Urothelium cell line (cell line): Measurements from ENCODE around the gene FBXO31.
"Not testable (repeated sequence)": the region's sequence is repeated elsewhere in the genome, so short reads cannot be mapped to it uniquely, and the experiment has no call there.

Experiments used
- DNase-seq: peaks from one replicate; pipeline ENCODE4 v3.0.0; 2011; ENCODE audit warnings: low spot score, mixed read lengths
- FAIRE-seq: peaks from 2 replicates; lab custom pipeline; 2011; peaks lifted over from hg19 to GRCh38; lab: Jason Lieb, UNC

Gene FBXO31

GRCh38 chr16:87387942-87388817, 4.6 kb upstream of the FBXO31 start:
- FAIRE-seq = no peak
- DNase-seq = peak; percentile 89

- FAIRE-seq, DNase-seq: not testable (repeated sequence)
Measured at GRCh38 chr16:87384875-87385167, 1.2 kb upstream of the FBXO31 start.

DNA sequence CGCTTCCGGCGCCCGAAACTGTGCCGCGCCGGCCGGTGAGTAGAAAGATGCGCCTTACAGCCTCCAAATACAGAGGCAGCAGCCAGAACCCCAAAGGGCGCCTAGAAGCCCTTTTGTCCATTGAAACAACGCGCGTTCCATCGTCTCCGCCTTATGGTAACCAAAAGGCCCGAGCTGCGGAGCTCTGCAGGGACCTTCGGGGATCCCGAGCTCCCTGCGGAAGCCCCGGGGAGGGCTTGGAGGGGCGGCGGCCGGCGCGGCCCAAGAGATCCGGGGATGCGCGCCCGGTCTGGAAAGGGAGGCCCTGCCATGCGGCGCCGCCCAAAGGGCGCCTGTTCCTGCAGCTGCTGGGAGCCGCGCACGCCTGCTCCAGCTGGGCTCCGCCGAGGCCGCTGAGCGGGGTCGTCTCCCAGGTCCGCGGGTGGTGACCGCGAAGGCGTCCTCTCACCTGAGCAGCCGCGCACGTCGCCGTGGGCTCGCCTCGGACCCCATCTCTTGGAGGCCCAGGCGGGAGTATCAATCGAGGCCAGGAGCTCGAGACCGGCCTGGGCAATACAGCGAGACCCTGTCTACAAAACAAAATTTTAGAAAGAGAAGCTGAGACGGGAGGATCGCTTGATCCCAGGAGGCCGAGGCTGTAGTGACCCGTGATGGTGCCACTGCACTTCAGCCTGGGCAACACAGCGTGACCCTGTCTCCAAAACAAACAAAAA, 742 bp upstream of the FBXO31 start:
- DNase-seq (peak; percentile 54), FAIRE-seq (no peak)

- DNase-seq = no peak
- no peak for FAIRE-seq
Measured at GRCh38 chr16:87382023-87382785, 1.4 kb downstream of the FBXO31 start.

DNA sequence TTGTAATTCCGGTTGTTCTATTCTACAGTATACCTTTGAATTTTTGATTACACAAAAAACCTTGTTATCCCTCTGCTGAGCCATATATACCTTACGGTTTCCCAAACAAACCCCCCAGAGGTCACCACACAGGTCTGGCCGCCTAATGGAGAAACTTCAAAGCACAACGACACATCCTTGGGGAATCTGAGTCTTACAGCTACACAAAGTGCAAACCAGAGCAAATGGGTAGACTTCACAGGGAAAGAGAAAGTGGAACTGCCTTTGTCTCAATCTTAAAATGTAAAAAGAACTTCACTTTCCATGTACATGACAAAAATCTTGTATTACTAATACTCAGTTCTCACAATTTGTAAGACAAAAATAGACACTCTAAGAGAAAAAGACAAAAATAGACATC, 2.7 kb downstream of the FBXO31 start:
- no peak for DNase-seq
- FAIRE-seq = no peak

- DNase-seq (no peak), FAIRE-seq (no peak)
Measured at GRCh38 chr16:87380403-87380802, 3.2 kb downstream of the FBXO31 start.

- not testable (repeated sequence) for FAIRE-seq, DNase-seq
Measured at GRCh38 chr16:87379312-87379752, 4.2 kb downstream of the FBXO31 start.

GRCh38 chr16:87376660-87377059, 6.9 kb downstream of the FBXO31 start:
- FAIRE-seq (no peak), DNase-seq (no peak)

- FAIRE-seq (no peak), DNase-seq (no peak)
Measured at GRCh38 chr16:87375426-87376135, 8.0 kb downstream of the FBXO31 start.

DNA sequence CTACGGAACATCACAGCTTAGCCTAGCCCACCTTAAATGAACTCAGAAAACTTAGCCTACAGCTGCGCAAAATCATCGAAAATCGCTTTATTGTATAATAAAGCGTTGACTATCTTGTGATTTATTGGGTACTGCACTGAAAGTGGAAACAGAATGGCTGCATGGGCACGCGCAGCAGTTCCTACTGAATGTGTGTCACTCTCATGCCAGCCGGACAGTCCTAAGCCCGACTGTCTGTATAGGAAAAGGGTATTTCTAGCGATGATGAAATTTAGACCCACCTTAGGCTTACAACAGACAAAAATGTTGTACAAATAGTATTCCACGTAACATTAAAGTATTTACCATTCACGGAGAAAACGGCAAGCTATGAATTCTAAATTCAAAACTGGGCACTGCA, 9.3 kb downstream of the FBXO31 start:
- no peak for FAIRE-seq

GRCh38 chr16:87372305-87372704, 11.3 kb downstream of the FBXO31 start:
- FAIRE-seq = no peak
- no peak for DNase-seq

More for the DNA sequence above, 9.3 kb downstream of the FBXO31 start:
- DNase-seq = no peak

- no peak for DNase-seq
- FAIRE-seq = no peak
Measured at GRCh38 chr16:87371261-87371866, 12.2 kb downstream of the FBXO31 start.

- no peak for DNase-seq
Measured at GRCh38 chr16:87369796-87370719, 13.5 kb downstream of the FBXO31 start.

GRCh38 chr16:87369117-87369765, 14.3 kb downstream of the FBXO31 start:
- DNase-seq (no peak), FAIRE-seq (no peak)

More at GRCh38 chr16:87369796-87370719, 13.5 kb downstream of the FBXO31 start:
- FAIRE-seq = no peak

- DNase-seq (no peak), FAIRE-seq (no peak)
Measured at GRCh38 chr16:87368029-87368770, 15.4 kb downstream of the FBXO31 start.

DNA sequence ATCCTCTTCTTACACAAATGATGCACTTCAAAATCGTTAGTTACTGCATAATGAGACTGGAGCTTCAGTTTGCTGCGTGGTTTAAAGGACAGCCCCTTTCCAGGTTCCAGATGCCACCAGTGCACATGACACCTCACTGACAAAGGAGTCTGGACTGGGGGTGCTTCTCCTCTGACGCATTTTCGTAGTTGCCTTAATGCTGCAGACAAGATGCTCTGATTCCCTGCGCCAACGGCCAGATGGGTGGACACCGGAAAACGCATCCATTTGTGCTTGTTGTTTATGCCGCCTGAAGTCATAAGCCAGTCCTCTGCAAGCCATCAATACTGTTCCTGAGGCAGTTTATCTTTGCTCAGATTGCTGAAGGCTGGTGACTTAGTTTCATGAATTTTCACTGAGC, 16.0 kb downstream of the FBXO31 start:
- DNase-seq (no peak), FAIRE-seq (no peak)

DNA sequence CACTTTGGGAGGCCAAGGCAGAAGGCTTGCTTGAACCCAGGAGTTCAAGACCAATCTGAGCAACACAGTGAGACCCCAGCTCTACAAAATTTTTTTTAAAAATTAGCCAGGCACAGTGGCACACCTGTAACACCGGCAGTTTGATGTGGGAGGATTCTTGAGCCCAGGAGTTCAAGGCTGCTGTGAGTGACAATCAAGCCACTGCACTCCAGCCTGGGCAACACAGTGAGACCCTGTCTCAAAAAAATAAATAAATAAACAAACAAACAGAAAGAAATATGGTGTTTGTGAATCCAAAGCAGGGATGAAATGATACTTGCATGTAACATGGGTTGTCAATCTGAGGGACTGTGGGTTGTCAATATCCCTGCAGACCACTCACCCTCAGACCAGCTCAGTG, 16.6 kb downstream of the FBXO31 start:
- FAIRE-seq (no peak), DNase-seq (no peak)

- DNase-seq (no peak), FAIRE-seq (no peak)
Measured at GRCh38 chr16:87366288-87366687, 17.3 kb downstream of the FBXO31 start.
